Spleen (tissue), 11 donors: ENCODE results near the gene SLC49A4. TPM values are rescaled to one million over a fixed set of nuclear protein-coding genes. Genes with fewer than 3 reads are reported as not detected.

Source experiments
- DNase-seq: peaks from one replicate; pipeline ENCODE4 v3.0.0-alpha.2; 2020
- H3K27ac ChIP-seq, 8 donors: fragments of 200-600 bp; sonication (generic) in 7 of 8; 1 replicate in 4 of 8; 2 replicates in 4 of 8; pipeline versions ENCODE4 v1.5.0 to v1.8.0; 2016 to 2021; ENCODE audit warnings: inconsistent platforms in 4 of 8, mild to moderate bottlenecking in 4 of 8, moderate library complexity in 1 of 8
- H3K27me3 ChIP-seq, 7 donors: fragments of 200-600 bp; sonication (generic) in 6 of 7; replicated peaks in 1 of 7; 1 replicate in 4 of 7; 2 replicates in 3 of 7; pipeline versions ENCODE4 v1.5.0 to v1.8.0; 2016 to 2021; ENCODE audit warnings: inconsistent platforms in 3 of 7, mild to moderate bottlenecking in 1 of 7
- H3K36me3 ChIP-seq, 6 donors: fragments of 200-600 bp; sonication (generic) in 5 of 6; 1 replicate in 4 of 6; 2 replicates in 2 of 6; pipeline versions ENCODE4 v1.5.0 to v1.8.0; 2016 to 2021; ENCODE audit warnings: inconsistent platforms in 2 of 6
- H3K4me1 ChIP-seq, 6 donors: fragments of 200-600 bp; sonication (generic) in 5 of 6; 1 replicate in 3 of 6; 2 replicates in 3 of 6; pipeline versions ENCODE4 v1.5.0 to v1.8.0; 2016 to 2021; ENCODE audit warnings: inconsistent platforms in 3 of 6
- H3K4me3 ChIP-seq, 8 donors: fragments of 200-600 bp; sonication (generic) in 7 of 8; 1 replicate in 4 of 8; 2 replicates in 4 of 8; pipeline versions ENCODE4 v1.5.0 to v1.8.0; 2016 to 2021; ENCODE audit warnings: inconsistent platforms in 4 of 8, mild to moderate bottlenecking in 4 of 8, moderate library complexity in 2 of 8
- H3K9me3 ChIP-seq, 8 donors: fragments of 200-600 bp; sonication (generic) in 7 of 8; 1 replicate in 4 of 8; 2 replicates in 4 of 8; pipeline versions ENCODE4 v1.5.0 to v1.8.0; 2016 to 2021; ENCODE audit warnings: inconsistent platforms in 4 of 8
- CTCF ChIP-seq, 11 experiments: fragments of 200-600 bp in 7 of 11; fragments of 450-650 bp in 4 of 11; sonication (generic) in 4 of 11; IDR thresholded peaks in 8 of 11; conservative IDR thresholded peaks in 3 of 11; 1 replicate in 7 of 11; 2 replicates in 4 of 11; pipeline versions ENCODE4 v1.4.0 to v1.8.0; 2016 to 2021; ENCODE audit warnings: antibody characterized with exemption in 11 of 11, inconsistent platforms in 4 of 11, mild to moderate bottlenecking in 1 of 11
- POLR2A ChIP-seq, 3 donors: fragments of 450-650 bp; IDR thresholded peaks; one replicate each; pipeline ENCODE4 v1.5.1; 2017; ENCODE audit warnings: antibody characterized with exemption in 3 of 3, mild to moderate bottlenecking in 1 of 3
- POLR2AphosphoS5 ChIP-seq, 3 donors: sonication (generic); formaldehyde crosslinking; IDR thresholded peaks; one replicate each; pipeline ENCODE4 v1.5.1; 2017; ENCODE audit warnings: antibody characterized with exemption in 3 of 3
- WGBS, 5 donors: extraction: QIAGEN DNeasy Blood & Tissue Kit in 3 of 5; methylation state at CpG; one replicate each; pipeline versions ENCODE4 v1.1.5 to v1.1.7; 2013 to 2018; 5-methylcytosine and 5-hydroxymethylcytosine counted together
- intact Hi-C: fragments of 100-400 bp; cut with DNase I; formaldehyde crosslinking; loops from one replicate; pipeline ENCODE4 v1.15.0; 2023; ENCODE audit warnings: low total_unique reads
- polyA plus RNA-seq, 3 donors: library from polyadenylated mRNA; stranded (reverse); fragments of 200-250 nt; gene quantifications; one replicate each; pipeline ENCODE4 v1.2.1, GENCODE V29; 2013
- total RNA-seq, 7 donors: library from RNA; depleted of rRNA in 3 of 7; stranded (reverse); fragments of >200 nt in 3 of 7; fragmentation: NEBNext Ultra II Directional in 4 of 7; extraction: Animal tissue kit (Norgen Biotek cat#: 25700) in 4 of 7; gene quantifications; one replicate each; pipeline versions ENCODE4 v1.1.0 to v1.2.1, GENCODE V29; 2016 to 2021
- donor health status: healthy with polysubstance abuse.
- donor health status: DM: no; HTN: no; CAD: no; lungs with moderate emphysema.
- donor health status: DM: no; HTN: no; CAD: no.
- donor health status: Bipolar disorder and iron deficiency.
- donor health status: healthy.
- donor health status: DM: no; HTN: no; CAD: no.
- donor health status: DM: yes; HTN: yes; CAD: no.

SLC49A4 gene
- total and polyA plus RNA-seq, 10 donors, result 1.3 to 31.8 (median 14.5) TPM

GRCh38 chr3:122893282-122893681 lies 98.4 kb downstream of the SLC49A4 start:
- intact Hi-C loops, result no loop called here
- Histone ChIP-seq H3K9me3 (no peaks in the 10 kb centered on the region), H3K27me3 (no peaks in the 10 kb centered on the region), H3K27ac (no peak overlapping the region), H3K36me3 (no peaks in the 10 kb centered on the region), H3K4me1 (peaks cover 0 to 19% (median 4%) of the 10 kb centered on the region in 6 donors), H3K4me3 (no peak overlapping the region)
- WGBS, 5 donors, result 75 to 80% (median 79%) methylated on average over 8 of the region's 8 CpGs
- DNase-seq, result no peak
- TF ChIP-seq CTCF (IDR thresholded peaks at IDR 0.05 in 8 of 11, conservative IDR thresholded peaks at IDR 0.05 in 3 of 11), result no peak
- TF ChIP-seq POLR2AphosphoS5 (IDR thresholded peaks at IDR 0.05), result no peak
- no peak for TF ChIP-seq POLR2A (IDR thresholded peaks at IDR 0.05)

GRCh38 chr3:122893754-122894668 lies 99.1 kb downstream of the SLC49A4 start:
- H3K9me3 ChIP-seq, result no peaks in the 10 kb centered on the region
- DNase-seq, result no peak
- TF ChIP-seq POLR2AphosphoS5 (IDR thresholded peaks at IDR 0.05) (no peak), CTCF (IDR thresholded peaks at IDR 0.05 in 8 of 11, conservative IDR thresholded peaks at IDR 0.05 in 3 of 11) (no peak), POLR2A (IDR thresholded peaks at IDR 0.05) (no peak)
- peaks cover 0 to 19% (median 4%) of the 10 kb centered on the region in 6 donors for H3K4me1 ChIP-seq
- 70 to 91% (median 80%) methylated on average over 17 of the region's 17 CpGs for WGBS, 5 donors
- H3K27me3 ChIP-seq, result no peaks in the 10 kb centered on the region
- intact Hi-C loops, result no loop called here
- H3K4me3 ChIP-seq, result no peak overlapping the region
- H3K27ac ChIP-seq, result no peak overlapping the region
- no peaks in the 10 kb centered on the region for H3K36me3 ChIP-seq

GRCh38 chr3:122898298-122898697 lies 103.4 kb downstream of the SLC49A4 start:
- H3K9me3 ChIP-seq, result no peaks in the 10 kb centered on the region
- intact Hi-C loops, result no loop called here
- TF ChIP-seq POLR2AphosphoS5 (IDR thresholded peaks at IDR 0.05), result no peak
- TF ChIP-seq CTCF (IDR thresholded peaks at IDR 0.05 in 8 of 11, conservative IDR thresholded peaks at IDR 0.05 in 3 of 11), result no peak
- no peak for TF ChIP-seq POLR2A (IDR thresholded peaks at IDR 0.05)

GRCh38 chr3:122902326-122902725 lies 107.5 kb downstream of the SLC49A4 start:
- WGBS, 5 donors, result 73 to 89% (median 87%) methylated on average over 2 of the region's 2 CpGs
- intact Hi-C loops, result no loop called here

More at GRCh38 chr3:122898298-122898697, 103.4 kb downstream of the SLC49A4 start:
- H3K27ac ChIP-seq, result no peak overlapping the region
- no peak for DNase-seq
- no peaks in the 10 kb centered on the region for H3K27me3 ChIP-seq
- H3K4me3 ChIP-seq, result no peak overlapping the region
- H3K4me1 ChIP-seq, result peaks cover 0 to 4% (median 0%) of the 10 kb centered on the region in 6 donors
- H3K36me3 ChIP-seq, result no peaks in the 10 kb centered on the region
- WGBS, 5 donors, result 80 to 91% (median 86%) methylated on average over 4 of the region's 4 CpGs

More at GRCh38 chr3:122902326-122902725, 107.5 kb downstream of the SLC49A4 start:
- Histone ChIP-seq H3K27ac (no peak overlapping the region), H3K4me1 (no peaks in the 10 kb centered on the region), H3K27me3 (no peaks in the 10 kb centered on the region), H3K4me3 (no peak overlapping the region), H3K36me3 (no peaks in the 10 kb centered on the region), H3K9me3 (peaks cover 0 to 10% (median 0%) of the 10 kb centered on the region in 8 donors)
- no peak for TF ChIP-seq CTCF (IDR thresholded peaks at IDR 0.05 in 8 of 11, conservative IDR thresholded peaks at IDR 0.05 in 3 of 11)
- TF ChIP-seq POLR2A (IDR thresholded peaks at IDR 0.05), result no peak
- TF ChIP-seq POLR2AphosphoS5 (IDR thresholded peaks at IDR 0.05), result no peak
- no peak for DNase-seq
